GM19240 (cell line): ENCODE data around the gene ANKRD13B.

Experiments
- DNase-seq: peaks from one replicate; pipeline ENCODE4 v3.0.0; 2011; ENCODE audit warnings: low spot score; ENCODE audit not compliant: insufficient read length

Gene ANKRD13B

DNA sequence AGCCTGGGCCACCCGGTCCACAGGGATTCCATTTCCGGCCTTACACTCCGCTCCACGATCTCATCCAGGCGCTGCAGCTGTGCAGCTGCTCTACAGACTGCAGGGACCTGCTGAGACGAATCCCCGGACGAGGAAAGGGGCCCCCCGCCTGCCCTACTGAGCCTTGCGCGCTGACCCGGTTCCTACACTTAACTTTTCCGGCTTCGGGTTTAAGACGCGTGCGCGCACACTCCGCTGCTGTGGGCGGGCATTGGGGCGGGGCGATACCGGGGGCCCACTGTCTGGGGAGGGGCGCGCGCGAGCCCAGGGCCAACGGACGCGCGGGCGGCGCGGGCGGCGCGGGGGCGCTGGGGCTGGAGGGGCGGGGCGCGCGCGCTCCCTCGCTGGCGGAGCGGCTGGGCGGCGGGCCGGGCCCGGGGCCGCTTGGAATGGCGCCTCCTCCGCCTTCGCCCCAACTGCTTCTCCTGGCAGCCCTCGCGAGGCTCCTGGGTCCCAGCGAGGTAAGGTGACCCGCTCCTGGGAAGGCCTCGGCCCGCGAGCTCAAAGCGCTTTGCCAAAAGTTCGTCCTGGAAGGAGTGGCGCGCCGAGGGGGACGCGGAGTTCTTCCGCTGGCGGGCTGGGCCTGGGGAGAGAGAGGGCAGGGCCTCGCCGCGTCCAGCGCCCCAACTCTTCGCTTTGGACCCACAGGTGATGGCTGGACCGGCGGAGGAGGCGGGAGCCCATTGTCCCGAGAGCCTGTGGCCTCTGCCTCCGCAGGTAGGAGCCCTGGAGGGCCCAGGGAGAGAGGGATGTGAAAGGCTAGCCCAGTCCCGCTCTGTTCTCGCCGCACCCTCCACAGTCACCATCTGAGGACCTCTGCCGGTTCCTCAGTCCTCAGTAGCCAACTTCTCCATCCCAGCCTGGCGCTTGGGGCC, 24.3 kb upstream of the ANKRD13B start, which contains the start of gene TP53I13:
Gene TP53I13 (plus strand): TSS at position 371 of the 914 bp plus-strand sequence. CDS start 58 bp downstream, at position 429.
- peak; percentile 86 for DNase-seq

- DNase-seq: no peak
Measured at GRCh38 chr17:29569245-29569950, 23.5 kb upstream of the ANKRD13B start.

DNA sequence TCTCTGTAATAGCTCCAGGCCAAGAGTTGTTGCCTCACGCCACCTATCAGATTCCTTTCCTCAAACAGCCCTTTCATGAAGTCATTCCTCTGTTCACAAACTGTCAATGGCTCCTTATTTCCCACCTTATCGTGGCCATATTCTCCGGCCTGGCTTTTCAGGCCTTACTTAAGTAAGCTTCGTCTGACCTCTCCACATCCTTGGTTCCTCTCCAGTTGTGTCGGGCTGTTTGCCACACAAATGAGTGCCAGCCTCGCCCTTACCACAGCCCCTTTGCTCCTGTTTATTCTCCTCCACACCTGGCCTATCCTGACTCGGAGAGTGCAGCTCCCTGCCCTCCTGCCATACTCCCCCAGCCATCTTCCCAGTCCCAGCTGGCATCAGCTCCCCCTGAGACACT, 22.4 kb upstream of the ANKRD13B start:
- DNase-seq: no peak

GRCh38 chr17:29571486-29571882, 21.4 kb upstream of the ANKRD13B start:
- DNase-seq: no peak

GRCh38 chr17:29571883-29572681, 20.9 kb upstream of the ANKRD13B start:
- DNase-seq: no peak

GRCh38 chr17:29572691-29573557, 20.0 kb upstream of the ANKRD13B start:
- DNase-seq: no peak

- no peak for DNase-seq
Measured at GRCh38 chr17:29573558-29573869, 19.4 kb upstream of the ANKRD13B start.

- DNase-seq: no peak
Measured at GRCh38 chr17:29573871-29574731, 18.8 kb upstream of the ANKRD13B start.

DNA sequence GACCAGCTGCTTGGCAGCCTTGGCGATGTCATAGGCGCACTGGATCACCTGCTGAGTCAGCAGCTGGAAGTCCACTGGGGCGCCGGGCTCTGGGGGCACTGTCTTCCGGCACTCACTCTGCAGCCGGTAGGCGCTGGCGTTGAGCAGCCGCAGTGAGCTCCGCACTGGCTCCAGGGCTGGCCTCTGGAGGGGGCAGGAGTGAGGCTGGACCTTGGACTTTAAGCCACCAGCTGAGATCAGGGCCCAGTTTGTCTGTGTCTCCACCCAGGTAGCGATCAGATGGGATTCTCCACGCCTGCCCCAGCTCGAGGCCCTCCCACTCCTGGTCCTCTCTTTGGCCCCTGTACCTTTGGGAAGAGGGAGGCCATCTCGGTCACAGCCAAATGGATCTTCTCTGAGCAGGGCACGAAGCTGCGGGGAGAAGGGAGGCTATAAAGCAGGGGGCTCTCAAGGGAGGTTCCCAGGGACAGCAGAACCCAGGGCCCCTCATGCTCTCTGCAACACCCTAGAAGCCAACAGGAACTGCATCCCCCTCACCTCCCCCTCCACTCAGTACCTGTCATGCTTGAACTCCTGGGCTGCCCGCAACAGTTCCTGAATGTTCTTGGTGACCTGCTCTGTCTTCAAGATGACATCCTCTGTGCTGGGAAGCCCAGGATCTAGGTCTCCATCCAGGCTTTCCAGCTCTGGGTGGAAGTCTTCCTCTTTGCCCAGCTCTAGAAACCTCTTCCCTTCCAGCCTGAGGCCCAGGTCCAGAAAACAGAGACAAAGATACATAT, 18.0 kb upstream of the ANKRD13B start:
- DNase-seq: no peak

- no peak for DNase-seq
Measured at GRCh38 chr17:29575511-29576213, 17.3 kb upstream of the ANKRD13B start.

- no peak for DNase-seq
Measured at GRCh38 chr17:29576214-29577000, 16.5 kb upstream of the ANKRD13B start.

GRCh38 chr17:29577001-29577370, 15.9 kb upstream of the ANKRD13B start:
- DNase-seq: no peak

DNA sequence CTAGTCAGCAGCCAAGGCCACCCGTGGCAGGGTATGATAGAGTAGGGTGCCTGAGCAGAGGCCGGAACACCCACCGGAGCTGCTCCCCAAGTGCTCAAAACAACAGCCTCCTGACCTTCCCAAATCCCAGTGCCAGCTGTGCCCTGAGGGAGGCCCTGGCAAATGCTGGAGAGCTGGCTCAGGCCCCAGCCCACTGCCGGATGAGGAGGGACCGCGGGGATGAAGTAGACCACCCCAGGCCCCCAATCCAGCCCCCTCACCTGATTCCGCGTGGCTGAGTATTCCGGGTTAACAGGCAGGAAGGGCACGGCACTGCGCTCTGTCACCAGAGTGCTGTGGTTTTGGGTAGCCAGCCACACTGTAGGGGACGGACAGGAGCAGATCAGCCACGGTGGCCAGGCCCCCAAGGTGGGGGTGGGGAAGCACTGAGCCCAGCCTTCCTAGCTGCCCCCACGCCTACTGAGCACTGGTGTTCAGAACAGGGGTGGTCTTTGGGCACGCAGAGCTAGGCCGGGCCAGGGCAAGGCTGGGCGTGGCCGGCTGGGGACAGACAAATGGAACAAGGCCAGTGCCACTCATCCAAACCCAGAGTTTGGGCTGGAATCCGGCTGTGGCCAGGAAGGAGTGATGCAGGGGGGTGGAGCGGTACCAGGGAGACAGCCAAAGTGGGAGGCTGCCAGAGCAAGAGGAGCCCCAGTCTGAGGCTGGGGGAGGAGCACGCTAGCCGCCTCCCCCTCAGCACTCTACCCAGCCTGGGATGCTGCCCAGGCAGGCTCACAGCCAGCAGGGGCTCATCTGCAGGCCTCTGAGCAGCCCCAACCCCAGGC, 15.3 kb upstream of the ANKRD13B start:
- DNase-seq: no peak

GRCh38 chr17:29578626-29579485, 14.1 kb upstream of the ANKRD13B start:
- DNase-seq: no peak

DNA sequence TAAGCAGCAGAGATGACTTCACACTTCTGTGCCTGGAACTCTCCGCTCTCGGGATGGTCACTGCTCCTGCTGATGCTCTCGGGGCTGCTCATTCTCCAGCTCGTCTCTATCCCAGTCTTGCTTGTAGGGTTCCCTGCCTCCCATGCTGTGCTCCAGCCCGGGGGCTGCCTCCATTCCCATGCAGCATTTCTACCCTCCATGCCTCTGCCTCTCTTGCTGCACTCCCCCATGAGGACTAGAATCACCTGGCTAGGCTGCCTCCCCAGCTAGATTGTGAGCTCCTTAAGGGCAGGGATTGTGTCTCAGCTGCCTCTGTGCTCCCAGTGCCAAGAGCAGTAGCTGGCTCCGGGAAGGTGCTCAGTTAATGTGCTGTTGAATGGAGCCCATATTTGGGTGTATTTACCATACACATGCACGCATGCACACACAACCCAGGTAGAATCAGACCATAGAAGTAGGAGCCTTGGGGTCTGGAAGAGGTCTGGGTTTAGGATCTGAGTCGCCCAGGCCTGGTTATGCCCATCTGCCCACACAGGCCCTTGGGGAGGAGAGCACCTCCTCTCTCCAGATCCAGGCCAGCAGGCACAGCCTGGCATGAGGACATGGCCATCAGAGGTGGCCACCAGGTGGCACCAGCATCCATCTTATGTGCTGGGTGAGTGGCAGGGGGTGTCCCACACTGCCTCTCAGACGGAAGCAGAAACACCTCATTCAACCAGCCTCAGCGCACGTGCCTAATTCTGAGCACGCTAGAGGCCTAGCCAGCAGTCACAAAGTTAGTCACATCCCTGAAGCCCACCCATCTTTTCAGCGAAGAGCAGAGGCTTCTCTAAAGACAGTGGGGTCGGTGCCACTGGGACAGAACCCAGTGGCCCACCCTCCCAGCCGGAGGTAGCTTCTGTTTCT, 12.8 kb upstream of the ANKRD13B start:
- peak; percentile 97 for DNase-seq
